Omental fat pad (tissue), 4 donors: Measurements from ENCODE around the gene LGALS4. TPM values are rescaled to one million over a fixed set of nuclear protein-coding genes. Genes with fewer than 3 reads are reported as not detected.
"Not testable (repeated sequence)": the region's sequence is repeated elsewhere in the genome, so short reads cannot be mapped to it uniquely, and the experiment has no call there.

Experiments
- ATAC-seq: fragments of 150-250 bp; one replicate; pipeline ENCODE4 v1.9.1; 2016; ENCODE audit warnings: mild to moderate bottlenecking, moderate library complexity; ENCODE audit not compliant: low FRiP score
- DNase-seq: peaks from one replicate; pipeline ENCODE4 v3.0.0-alpha.2; 2019; ENCODE audit warnings: low spot score
- total RNA-seq, 4 donors: library from RNA; depleted of rRNA; stranded (reverse); fragments of >200 nt; gene quantifications; one replicate each; pipeline ENCODE4 v1.1.0, GENCODE V29; 2016
- TF ChIP-seq, protein P1 (sequence below), 3 donors: fragments of 450-650 bp; IDR thresholded peaks; one replicate each; pipeline ENCODE4 v1.5.1; 2016 to 2017; ENCODE audit warnings: antibody characterized with exemption in 3 of 3, mild to moderate bottlenecking in 3 of 3, moderate library complexity in 2 of 3

The LGALS4 gene
- total RNA-seq, 4 donors from 2014 or later = 0.46 to 1.6 TPM; not detected in 2

GRCh38 chr19:38806371-38806770 lies 6.4 kb downstream of the LGALS4 start:
- no peak for ATAC-seq
- no peak for DNase-seq
- TF ChIP-seq, protein P1, sequence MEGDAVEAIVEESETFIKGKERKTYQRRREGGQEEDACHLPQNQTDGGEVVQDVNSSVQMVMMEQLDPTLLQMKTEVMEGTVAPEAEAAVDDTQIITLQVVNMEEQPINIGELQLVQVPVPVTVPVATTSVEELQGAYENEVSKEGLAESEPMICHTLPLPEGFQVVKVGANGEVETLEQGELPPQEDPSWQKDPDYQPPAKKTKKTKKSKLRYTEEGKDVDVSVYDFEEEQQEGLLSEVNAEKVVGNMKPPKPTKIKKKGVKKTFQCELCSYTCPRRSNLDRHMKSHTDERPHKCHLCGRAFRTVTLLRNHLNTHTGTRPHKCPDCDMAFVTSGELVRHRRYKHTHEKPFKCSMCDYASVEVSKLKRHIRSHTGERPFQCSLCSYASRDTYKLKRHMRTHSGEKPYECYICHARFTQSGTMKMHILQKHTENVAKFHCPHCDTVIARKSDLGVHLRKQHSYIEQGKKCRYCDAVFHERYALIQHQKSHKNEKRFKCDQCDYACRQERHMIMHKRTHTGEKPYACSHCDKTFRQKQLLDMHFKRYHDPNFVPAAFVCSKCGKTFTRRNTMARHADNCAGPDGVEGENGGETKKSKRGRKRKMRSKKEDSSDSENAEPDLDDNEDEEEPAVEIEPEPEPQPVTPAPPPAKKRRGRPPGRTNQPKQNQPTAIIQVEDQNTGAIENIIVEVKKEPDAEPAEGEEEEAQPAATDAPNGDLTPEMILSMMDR (IDR thresholded peaks at IDR 0.05) = no peak

DNA sequence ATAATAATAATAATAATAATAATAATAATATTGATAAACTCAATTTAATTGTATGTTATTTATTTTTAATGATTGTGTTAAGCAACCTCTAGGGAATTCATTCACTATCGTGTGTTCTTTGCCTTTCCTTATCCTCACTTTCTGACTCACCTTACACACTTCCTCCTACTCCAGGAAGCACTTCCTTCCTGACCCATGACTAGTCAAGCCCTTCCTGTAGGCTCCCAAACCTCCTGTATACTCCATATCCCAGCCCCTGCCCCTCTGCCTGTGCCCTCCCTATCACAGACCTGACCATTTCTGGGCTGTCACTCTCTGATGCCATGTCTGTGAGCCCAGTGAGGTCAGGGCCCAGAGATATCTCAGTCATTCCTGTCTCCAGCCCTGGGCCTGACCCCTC lies 7.6 kb downstream of the LGALS4 start:
- TF ChIP-seq, protein P1 (IDR thresholded peaks at IDR 0.05) = no peak
- ATAC-seq (no peak), DNase-seq (no peak)

GRCh38 chr19:38803543-38803942 lies 9.2 kb downstream of the LGALS4 start:
- ATAC-seq = no peak
- no peak for DNase-seq

GRCh38 chr19:38801359-38802095 lies 11.2 kb downstream of the LGALS4 start:
- ATAC-seq (no peak), DNase-seq (no peak)
- TF ChIP-seq, protein P1 (IDR thresholded peaks at IDR 0.05) = no peak

More at GRCh38 chr19:38803543-38803942, 9.2 kb downstream of the LGALS4 start:
- TF ChIP-seq, protein P1 (IDR thresholded peaks at IDR 0.05) = no peak

- no peak for DNase-seq
- TF ChIP-seq, protein P1 (IDR thresholded peaks at IDR 0.05) = no peak
- no peak for ATAC-seq
Measured at GRCh38 chr19:38800577-38801347, 12.0 kb downstream of the LGALS4 start.

GRCh38 chr19:38799104-38799503 lies 13.6 kb downstream of the LGALS4 start:
- no peak for ATAC-seq
- no peak for DNase-seq
- TF ChIP-seq, protein P1 (IDR thresholded peaks at IDR 0.05) = no peak

DNA sequence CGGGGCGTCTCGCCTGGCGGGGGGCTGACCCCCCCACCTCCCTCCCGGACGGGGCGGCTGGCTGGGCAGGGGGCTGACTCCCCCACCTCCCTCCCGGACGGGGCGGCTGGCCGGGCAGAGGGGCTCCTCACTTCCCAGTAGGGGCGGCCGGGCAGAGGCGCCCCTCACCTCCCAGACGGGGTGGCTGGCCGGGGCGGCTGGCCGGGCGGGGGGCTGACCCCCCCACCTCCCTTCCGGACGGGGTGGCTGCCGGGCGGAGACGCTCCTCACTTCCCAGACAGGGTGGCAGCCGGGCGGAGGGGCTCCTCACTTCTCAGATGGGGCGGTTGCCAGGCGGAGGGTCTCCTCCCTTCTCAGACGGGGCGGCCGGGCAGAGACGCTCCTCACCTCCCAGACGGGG lies 15.0 kb downstream of the LGALS4 start:
- not testable (repeated sequence) for ATAC-seq, DNase-seq
